ENCODE measurements around the gene MYBPH. TPM values are rescaled to one million over a fixed set of nuclear protein-coding genes. Genes with fewer than 3 reads are reported as not detected.

Gene MYBPH
- polyA plus RNA-seq, 1 donor from 2014 or later, result not detected

DNA sequence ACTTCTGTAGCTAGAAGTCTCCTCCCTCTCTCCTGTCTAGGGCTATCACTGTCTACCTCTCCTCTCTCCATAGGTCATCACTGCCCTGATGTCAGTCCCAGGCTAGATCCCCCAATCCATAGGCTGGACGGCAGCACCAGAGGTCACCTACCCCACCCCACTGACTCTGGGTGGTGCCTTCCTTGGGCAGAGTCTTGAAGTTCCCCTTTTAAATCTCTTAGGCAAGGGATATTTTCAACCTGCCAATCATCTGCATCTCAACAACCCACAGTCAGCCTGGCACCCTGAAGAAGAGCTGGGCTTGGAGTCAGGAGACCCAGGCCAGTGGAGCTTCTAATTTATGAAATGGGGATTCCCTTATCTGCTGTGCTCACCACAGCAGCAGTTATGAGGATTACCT is 13.2 kb downstream of the MYBPH start:
- H3K36me3 ChIP-seq (ENCODE audit: insufficient read depth, low read length), result peaks cover 4% of the 10 kb centered on the region

GRCh38 chr1:203161703-203162102 is 13.9 kb downstream of the MYBPH start:
- H3K9ac ChIP-seq (ENCODE audit: low read length), result no peak overlapping the region
- H4K20me1 ChIP-seq (ENCODE audit: insufficient read depth), result no peaks in the 10 kb centered on the region
- H3K27me3 ChIP-seq (ENCODE audit: insufficient read depth, low read depth, low read length), result no peaks in the 10 kb centered on the region
- H2AFZ ChIP-seq (ENCODE audit: low read depth, low read length), result no peak overlapping the region
- no peak overlapping the region for H3K4me3 ChIP-seq (ENCODE audit: low read length)
- no peaks in the 10 kb centered on the region for H3K79me2 ChIP-seq (replicated peaks; ENCODE audit: insufficient read depth, low read length)
- H3K4me2 ChIP-seq (ENCODE audit: low read length), result no peak overlapping the region
- H3F3A ChIP-seq (ENCODE audit: insufficient read depth, low read length, poor library complexity, severe bottlenecking), result no peaks in the 10 kb centered on the region
- H3K9me2 ChIP-seq (ENCODE audit: insufficient read depth, low read length), result no peaks in the 10 kb centered on the region
- peaks cover 4% of the 10 kb centered on the region for H3K36me3 ChIP-seq (ENCODE audit: insufficient read depth, low read length)
- TF ChIP-seq RAD21 (conservative IDR thresholded peaks at IDR 0.05) (no peak), REST (IDR thresholded peaks at IDR 0.05; ENCODE audit: borderline replicate concordance) (no peak), POLR2AphosphoS5 (IDR thresholded peaks at IDR 0.05) (no peak), EP300 (conservative IDR thresholded peaks at IDR 0.05; ENCODE audit: poor library complexity, severe bottlenecking) (no peak), SMC3 (conservative IDR thresholded peaks at IDR 0.05; ENCODE audit: poor library complexity) (no peak), TAF1 (IDR thresholded peaks at IDR 0.05; ENCODE audit: low read depth) (no peak), MXI1 (conservative IDR thresholded peaks at IDR 0.05; ENCODE audit: poor library complexity, severe bottlenecking) (no peak), EZH2 (IDR thresholded peaks at IDR 0.05; ENCODE audit: borderline replicate concordance, insufficient read depth, low read length, poor library complexity, severe bottlenecking) (no peak)
- TF ChIP-seq, protein P1, sequence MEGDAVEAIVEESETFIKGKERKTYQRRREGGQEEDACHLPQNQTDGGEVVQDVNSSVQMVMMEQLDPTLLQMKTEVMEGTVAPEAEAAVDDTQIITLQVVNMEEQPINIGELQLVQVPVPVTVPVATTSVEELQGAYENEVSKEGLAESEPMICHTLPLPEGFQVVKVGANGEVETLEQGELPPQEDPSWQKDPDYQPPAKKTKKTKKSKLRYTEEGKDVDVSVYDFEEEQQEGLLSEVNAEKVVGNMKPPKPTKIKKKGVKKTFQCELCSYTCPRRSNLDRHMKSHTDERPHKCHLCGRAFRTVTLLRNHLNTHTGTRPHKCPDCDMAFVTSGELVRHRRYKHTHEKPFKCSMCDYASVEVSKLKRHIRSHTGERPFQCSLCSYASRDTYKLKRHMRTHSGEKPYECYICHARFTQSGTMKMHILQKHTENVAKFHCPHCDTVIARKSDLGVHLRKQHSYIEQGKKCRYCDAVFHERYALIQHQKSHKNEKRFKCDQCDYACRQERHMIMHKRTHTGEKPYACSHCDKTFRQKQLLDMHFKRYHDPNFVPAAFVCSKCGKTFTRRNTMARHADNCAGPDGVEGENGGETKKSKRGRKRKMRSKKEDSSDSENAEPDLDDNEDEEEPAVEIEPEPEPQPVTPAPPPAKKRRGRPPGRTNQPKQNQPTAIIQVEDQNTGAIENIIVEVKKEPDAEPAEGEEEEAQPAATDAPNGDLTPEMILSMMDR (IDR thresholded peaks at IDR 0.05; ENCODE audit: poor library complexity, severe bottlenecking), result no peak
- no peaks in the 10 kb centered on the region for H3K9me3 ChIP-seq (ENCODE audit: low read length)
- H3K27ac ChIP-seq (ENCODE audit: low read length), result no peak overlapping the region

More for the DNA sequence above, 13.2 kb downstream of the MYBPH start:
- no peak for TF ChIP-seq EZH2 (IDR thresholded peaks at IDR 0.05; ENCODE audit: borderline replicate concordance, insufficient read depth, low read length, poor library complexity, severe bottlenecking)
- TF ChIP-seq MXI1 (conservative IDR thresholded peaks at IDR 0.05; ENCODE audit: poor library complexity, severe bottlenecking), result no peak
- no peak for TF ChIP-seq POLR2AphosphoS5 (IDR thresholded peaks at IDR 0.05)
- TF ChIP-seq RAD21 (conservative IDR thresholded peaks at IDR 0.05), result no peak
- no peak for TF ChIP-seq SMC3 (conservative IDR thresholded peaks at IDR 0.05; ENCODE audit: poor library complexity)
- no peak for TF ChIP-seq EP300 (conservative IDR thresholded peaks at IDR 0.05; ENCODE audit: poor library complexity, severe bottlenecking)
- TF ChIP-seq TAF1 (IDR thresholded peaks at IDR 0.05; ENCODE audit: low read depth), result no peak
- no peak for TF ChIP-seq REST (IDR thresholded peaks at IDR 0.05; ENCODE audit: borderline replicate concordance)
- H3K9ac ChIP-seq (ENCODE audit: low read length), result no peak overlapping the region
- no peaks in the 10 kb centered on the region for H3K9me3 ChIP-seq (ENCODE audit: low read length)
- H4K20me1 ChIP-seq (ENCODE audit: insufficient read depth), result no peaks in the 10 kb centered on the region
- no peak overlapping the region for H2AFZ ChIP-seq (ENCODE audit: low read depth, low read length)
- no peaks in the 10 kb centered on the region for H3K9me2 ChIP-seq (ENCODE audit: insufficient read depth, low read length)
- no peak overlapping the region for H3K4me3 ChIP-seq (ENCODE audit: low read length)
- H3K79me2 ChIP-seq (replicated peaks; ENCODE audit: insufficient read depth, low read length), result no peaks in the 10 kb centered on the region
- H3F3A ChIP-seq (ENCODE audit: insufficient read depth, low read length, poor library complexity, severe bottlenecking), result no peaks in the 10 kb centered on the region
- H3K4me2 ChIP-seq (ENCODE audit: low read length), result no peak overlapping the region
- no peak overlapping the region for H3K27ac ChIP-seq (ENCODE audit: low read length)
- H3K27me3 ChIP-seq (ENCODE audit: insufficient read depth, low read depth, low read length), result no peaks in the 10 kb centered on the region

All from neural cell (in vitro differentiated cells).